Stimulated activated CD8-positive, alpha-beta memory T cell treated with anti-CD3 and anti-CD28 coated beads, Interleukin-7, amount 100 ng/mL, for 24 hours (primary cell): ENCODE measurements around the gene PEX26.
"Not testable (repeated sequence)": the region's sequence is repeated elsewhere in the genome, so short reads cannot be mapped to it uniquely, and the experiment has no call there.

ENCODE experiments used
- DNase-seq: peaks from one replicate; pipeline ENCODE4 v3.0.0-alpha.2; 2020; ENCODE audit warnings: low read depth

The PEX26 gene

GRCh38 chr22:18077639-18078328 lies at the start of gene PEX26:
Gene PEX26, plus strand, starts transcription at chr22:18077990. Its CDS starts 387 bp downstream, at chr22:18078377.
- DNase-seq, result peak; percentile 89

- DNase-seq, result no peak
Observed at GRCh38 chr22:18028817-18029527, 48.8 kb upstream of the PEX26 start.

- no peak for DNase-seq
Observed at GRCh38 chr22:18029686-18030267, 48.0 kb upstream of the PEX26 start.

GRCh38 chr22:18031695-18032454 lies 45.9 kb upstream of the PEX26 start:
- no peak for DNase-seq

- no peak for DNase-seq
Observed at GRCh38 chr22:18032455-18033101, 45.2 kb upstream of the PEX26 start.

GRCh38 chr22:18033204-18033998 lies 44.4 kb upstream of the PEX26 start:
- no peak for DNase-seq

- DNase-seq, result no peak
Observed at GRCh38 chr22:18034076-18034475, 43.7 kb upstream of the PEX26 start.

- no peak for DNase-seq
Observed at GRCh38 chr22:18035751-18036150, 42.0 kb upstream of the PEX26 start.

GRCh38 chr22:18040898-18041297 lies 36.9 kb upstream of the PEX26 start:
- DNase-seq, result not testable (repeated sequence)

GRCh38 chr22:18042685-18043084 lies 35.1 kb upstream of the PEX26 start:
- DNase-seq, result no peak

- no peak for DNase-seq
Observed at GRCh38 chr22:18044548-18045271, 33.1 kb upstream of the PEX26 start.

GRCh38 chr22:18045794-18046193 lies 32.0 kb upstream of the PEX26 start:
- no peak for DNase-seq

GRCh38 chr22:18048041-18048440 lies 29.7 kb upstream of the PEX26 start:
- no peak for DNase-seq

- no peak for DNase-seq
Observed at GRCh38 chr22:18048441-18048898, 29.3 kb upstream of the PEX26 start.

GRCh38 chr22:18050065-18050464 lies 27.7 kb upstream of the PEX26 start:
- DNase-seq, result no peak

GRCh38 chr22:18051113-18051512 lies 26.7 kb upstream of the PEX26 start:
- not testable (repeated sequence) for DNase-seq

- DNase-seq, result not testable (repeated sequence)
Observed at GRCh38 chr22:18053216-18053946, 24.4 kb upstream of the PEX26 start.

- DNase-seq, result no peak
Observed at GRCh38 chr22:18055619-18056160, 22.1 kb upstream of the PEX26 start.

- DNase-seq, result no peak
Observed at GRCh38 chr22:18056161-18056666, 21.6 kb upstream of the PEX26 start.
